Type B pancreatic cell (in vitro differentiated cells): ENCODE data around the gene DDI2. TPM values are rescaled to one million over a fixed set of nuclear protein-coding genes. Genes with fewer than 3 reads are reported as not detected.

Source experiments
- DNase-seq: peaks from one replicate; pipeline ENCODE4 v3.0.0; 2021; ENCODE audit warnings: mixed read lengths; ENCODE audit not compliant: unreplicated experiment; ENCODE audit errors: extremely low spot score
- H3K27ac Mint-ChIP-seq: 2 replicates; pipeline ENCODE4 v1.8.0; 2021; ENCODE audit warnings: mild to moderate bottlenecking, mixed read lengths
- H3K27me3 Mint-ChIP-seq: 2 replicates; pipeline ENCODE4 v1.8.0; 2021; ENCODE audit warnings: mixed read lengths
- H3K36me3 Mint-ChIP-seq: 2 replicates; pipeline ENCODE4 v1.8.0; 2021; ENCODE audit warnings: mixed read lengths
- H3K4me1 Mint-ChIP-seq: one replicate; pipeline ENCODE4 v1.8.0; 2021; ENCODE audit warnings: mixed read lengths; ENCODE audit not compliant: unreplicated experiment
- H3K4me3 Mint-ChIP-seq: 2 replicates; pipeline ENCODE4 v1.8.0; 2021; ENCODE audit warnings: mild to moderate bottlenecking, mixed read lengths
- H3K9me3 Mint-ChIP-seq: 2 replicates; pipeline ENCODE4 v1.8.0; 2021; ENCODE audit warnings: mixed read lengths
- total RNA-seq: library from RNA; stranded (reverse); gene quantifications from 2 replicates; pipeline ENCODE4 v1.2.1, GENCODE V29; 2021; ENCODE audit warnings: low replicate concordance
- TF ChIP-seq, protein P1 (sequence below): fragments of 200-600 bp; sonication (generic); conservative IDR thresholded peaks from 2 replicates; pipeline ENCODE4 v1.5.0; 2021; ENCODE audit warnings: antibody characterized with exemption, mild to moderate bottlenecking

DDI2 gene
- total RNA-seq, 1 donor from 2014 or later, result 38.7 TPM

DNA sequence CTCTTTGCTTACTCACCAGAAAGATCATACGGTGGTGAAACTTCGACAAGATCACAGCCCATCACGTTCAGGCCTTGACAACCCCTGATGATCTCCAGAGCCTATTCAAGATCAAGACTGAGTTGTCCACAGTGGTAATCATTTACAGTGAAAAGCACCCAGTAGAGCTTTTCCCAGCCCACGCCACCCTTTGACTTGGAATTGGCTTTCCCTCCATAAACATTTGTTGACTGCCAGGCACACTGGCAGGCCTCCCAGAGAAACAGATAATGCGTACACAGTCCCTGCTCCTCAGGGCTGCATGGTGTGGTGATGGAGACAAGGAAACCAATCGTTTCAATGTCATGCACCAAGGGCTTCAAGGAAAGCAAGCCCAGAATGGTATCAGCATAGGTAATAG, 42.5 kb upstream of the DDI2 start:
- Mint-ChIP-seq H3K36me3 (peaks cover 15% of the 10 kb centered on the region), H3K4me3 (no peak overlapping the region), H3K27ac (no peak overlapping the region), H3K4me1 (peaks cover 7% of the 10 kb centered on the region), H3K27me3 (no peaks in the 10 kb centered on the region), H3K9me3 (no peaks in the 10 kb centered on the region)
- DNase-seq, result no peak
- TF ChIP-seq, protein P1, sequence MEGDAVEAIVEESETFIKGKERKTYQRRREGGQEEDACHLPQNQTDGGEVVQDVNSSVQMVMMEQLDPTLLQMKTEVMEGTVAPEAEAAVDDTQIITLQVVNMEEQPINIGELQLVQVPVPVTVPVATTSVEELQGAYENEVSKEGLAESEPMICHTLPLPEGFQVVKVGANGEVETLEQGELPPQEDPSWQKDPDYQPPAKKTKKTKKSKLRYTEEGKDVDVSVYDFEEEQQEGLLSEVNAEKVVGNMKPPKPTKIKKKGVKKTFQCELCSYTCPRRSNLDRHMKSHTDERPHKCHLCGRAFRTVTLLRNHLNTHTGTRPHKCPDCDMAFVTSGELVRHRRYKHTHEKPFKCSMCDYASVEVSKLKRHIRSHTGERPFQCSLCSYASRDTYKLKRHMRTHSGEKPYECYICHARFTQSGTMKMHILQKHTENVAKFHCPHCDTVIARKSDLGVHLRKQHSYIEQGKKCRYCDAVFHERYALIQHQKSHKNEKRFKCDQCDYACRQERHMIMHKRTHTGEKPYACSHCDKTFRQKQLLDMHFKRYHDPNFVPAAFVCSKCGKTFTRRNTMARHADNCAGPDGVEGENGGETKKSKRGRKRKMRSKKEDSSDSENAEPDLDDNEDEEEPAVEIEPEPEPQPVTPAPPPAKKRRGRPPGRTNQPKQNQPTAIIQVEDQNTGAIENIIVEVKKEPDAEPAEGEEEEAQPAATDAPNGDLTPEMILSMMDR, result no peak

DNA sequence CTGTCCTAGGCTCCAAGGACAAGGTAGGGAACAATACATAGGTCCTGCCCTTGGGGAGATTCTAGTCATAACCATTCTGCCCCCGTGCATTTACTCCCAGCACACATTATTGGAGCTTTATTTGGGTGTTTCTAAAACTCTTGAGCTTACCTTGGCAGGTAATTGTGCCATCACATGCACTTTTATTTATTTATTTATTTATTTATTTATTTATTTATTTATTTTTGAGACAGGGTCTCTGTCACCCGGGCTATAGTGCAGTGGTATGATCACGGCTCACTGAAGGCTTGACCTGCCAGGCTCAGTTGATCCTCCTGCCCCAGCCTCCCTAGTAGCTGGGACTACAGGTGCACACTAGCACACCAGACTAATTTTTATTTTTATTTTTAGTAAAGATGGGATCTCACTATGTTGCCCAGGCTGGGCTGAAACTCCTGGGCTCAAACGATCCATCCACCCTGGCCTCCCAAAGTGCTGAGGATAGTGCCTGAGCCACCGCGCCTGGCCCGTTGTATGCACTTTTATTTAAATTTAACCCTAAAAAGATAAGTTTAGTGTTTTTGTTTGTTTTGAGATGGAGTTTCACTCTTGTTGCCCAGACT, 41.6 kb upstream of the DDI2 start:
- no peaks in the 10 kb centered on the region for H3K27me3 Mint-ChIP-seq
- no peak overlapping the region for H3K27ac Mint-ChIP-seq
- no peak overlapping the region for H3K4me3 Mint-ChIP-seq
- peaks cover 9% of the 10 kb centered on the region for H3K4me1 Mint-ChIP-seq
- DNase-seq, result no peak
- no peaks in the 10 kb centered on the region for H3K9me3 Mint-ChIP-seq
- TF ChIP-seq, protein P1, result no peak
- peaks cover 11% of the 10 kb centered on the region for H3K36me3 Mint-ChIP-seq

DNA sequence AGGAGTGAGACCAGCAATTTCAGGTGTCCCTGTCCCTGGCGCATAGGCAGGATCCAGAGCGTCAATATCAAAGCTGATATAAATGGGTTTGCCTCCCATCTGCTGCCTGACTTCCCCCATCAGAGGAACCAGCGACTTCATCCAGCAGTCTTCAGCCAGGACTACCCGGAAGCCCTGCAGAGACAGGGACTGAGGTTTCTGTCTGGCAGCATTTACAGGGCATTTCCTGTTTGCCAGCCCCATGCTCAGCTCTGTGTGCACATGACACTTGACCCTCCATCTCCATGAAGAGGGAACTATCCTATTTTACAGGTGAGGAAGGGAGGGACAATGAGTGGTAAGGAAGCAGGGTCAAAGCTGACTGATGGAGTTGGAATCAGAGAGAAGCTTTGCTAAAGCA, 39.6 kb upstream of the DDI2 start:
- Mint-ChIP-seq H3K36me3 (peaks cover 5% of the 10 kb centered on the region), H3K9me3 (no peaks in the 10 kb centered on the region), H3K4me3 (no peak overlapping the region), H3K27me3 (no peaks in the 10 kb centered on the region), H3K27ac (no peak overlapping the region), H3K4me1 (peaks cover 9% of the 10 kb centered on the region)
- TF ChIP-seq, protein P1, result no peak
- no peak for DNase-seq

DNA sequence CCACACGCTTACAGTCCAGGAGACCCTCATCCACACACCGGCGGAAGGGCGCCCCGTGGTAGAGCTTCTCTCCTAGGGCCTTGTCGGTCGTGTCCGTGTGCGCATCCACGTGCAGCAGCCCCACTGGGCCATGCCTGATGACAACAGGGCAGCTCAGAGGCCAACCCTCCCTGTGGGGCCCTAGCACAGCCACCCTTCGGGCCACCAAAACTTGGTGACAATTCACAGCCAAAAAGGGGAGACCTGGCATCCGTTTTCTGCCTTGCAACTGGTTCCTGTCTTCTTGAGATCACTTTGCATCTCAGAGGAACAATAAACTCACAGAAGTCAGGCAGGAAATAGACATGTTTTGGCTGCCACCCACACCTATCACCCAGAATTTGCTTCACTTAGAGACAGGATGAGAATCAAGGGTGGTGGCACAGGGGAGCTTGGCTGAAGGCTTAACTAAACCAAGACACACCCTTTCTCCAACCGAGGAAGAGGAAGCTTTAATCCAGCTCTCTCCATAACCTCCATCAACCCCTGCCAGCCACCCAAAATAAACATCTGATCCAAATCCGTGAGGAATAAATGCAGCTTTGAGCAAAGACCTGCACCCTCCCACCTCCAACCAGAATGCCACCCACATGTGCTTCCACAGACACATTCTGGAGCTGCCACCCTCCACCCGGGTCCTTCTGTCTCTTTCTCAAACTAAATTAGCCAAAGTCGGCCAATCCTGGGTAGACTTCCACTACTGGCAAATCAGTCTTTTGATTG, 38.2 kb upstream of the DDI2 start:
- TF ChIP-seq, protein P1, result no peak
- no peak for DNase-seq
- Mint-ChIP-seq H3K4me3 (no peak overlapping the region), H3K4me1 (peaks cover 9% of the 10 kb centered on the region), H3K9me3 (no peaks in the 10 kb centered on the region), H3K27me3 (peaks cover 6% of the 10 kb centered on the region), H3K27ac (no peak overlapping the region), H3K36me3 (peaks cover 5% of the 10 kb centered on the region)

DNA sequence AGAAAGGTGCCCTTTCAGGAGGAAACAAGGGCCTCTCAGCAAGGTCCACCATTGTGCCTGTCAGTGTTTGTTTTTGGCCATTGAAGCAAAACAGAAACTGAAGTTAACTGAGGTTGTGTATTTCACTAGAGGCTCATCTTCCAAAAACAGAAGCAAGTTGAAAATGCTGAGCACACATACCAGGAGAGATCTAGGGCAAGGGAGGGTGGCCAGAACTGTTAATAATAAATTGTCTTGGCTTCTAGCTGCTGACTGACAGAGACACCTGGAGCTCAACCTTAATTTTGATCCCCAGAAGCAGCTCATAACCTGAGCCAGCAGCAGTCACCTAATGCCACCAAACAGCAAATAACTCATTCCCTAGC, 37.6 kb upstream of the DDI2 start:
- DNase-seq, result no peak
- peaks cover 6% of the 10 kb centered on the region for H3K27me3 Mint-ChIP-seq

More for the DNA sequence above, 37.6 kb upstream of the DDI2 start:
- no peak overlapping the region for H3K27ac Mint-ChIP-seq
- H3K4me3 Mint-ChIP-seq, result no peak overlapping the region
- H3K4me1 Mint-ChIP-seq, result peaks cover 9% of the 10 kb centered on the region
- TF ChIP-seq, protein P1, result no peak
- peaks cover 5% of the 10 kb centered on the region for H3K36me3 Mint-ChIP-seq
- no peaks in the 10 kb centered on the region for H3K9me3 Mint-ChIP-seq
